Measurements from ENCODE around the gene TOX3.

TOX3 gene

GRCh38 chr16:52451971-52452421 is 94.9 kb downstream of the TOX3 start:
- no peak for DNase-seq (ENCODE audit: low read depth)

GRCh38 chr16:52450916-52451315 is 96.0 kb downstream of the TOX3 start:
- no peak for DNase-seq (ENCODE audit: low read depth)

GRCh38 chr16:52450241-52450640 is 96.7 kb downstream of the TOX3 start:
- DNase-seq (ENCODE audit: low read depth), result no peak

GRCh38 chr16:52446080-52446479 is 100.9 kb downstream of the TOX3 start:
- no peak for DNase-seq (ENCODE audit: low read depth)

- no peak for DNase-seq (ENCODE audit: low read depth)
Measured at GRCh38 chr16:52441886-52442285, 105.1 kb downstream of the TOX3 start.

GRCh38 chr16:52440248-52440647 is 106.7 kb downstream of the TOX3 start:
- DNase-seq (ENCODE audit: low read depth), result no peak

GRCh38 chr16:52439750-52440149 is 107.2 kb downstream of the TOX3 start:
- no peak for DNase-seq (ENCODE audit: low read depth)

- DNase-seq (ENCODE audit: low read depth), result no peak
Measured at GRCh38 chr16:52439171-52439701, 107.7 kb downstream of the TOX3 start.

GRCh38 chr16:52437277-52437670 is 109.7 kb downstream of the TOX3 start:
- DNase-seq (ENCODE audit: low read depth), result no peak

GRCh38 chr16:52436339-52437276 is 110.3 kb downstream of the TOX3 start:
- DNase-seq (ENCODE audit: low read depth), result no peak

GRCh38 chr16:52434224-52434623 is 112.7 kb downstream of the TOX3 start:
- DNase-seq (ENCODE audit: low read depth), result no peak

GRCh38 chr16:52433643-52434042 is 113.3 kb downstream of the TOX3 start:
- DNase-seq (ENCODE audit: low read depth), result no peak

- no peak for DNase-seq (ENCODE audit: low read depth)
Measured at GRCh38 chr16:52424591-52424990, 122.4 kb downstream of the TOX3 start.

GRCh38 chr16:52422307-52422706 is 124.6 kb downstream of the TOX3 start:
- no peak for DNase-seq (ENCODE audit: low read depth)

- no peak for DNase-seq (ENCODE audit: low read depth)
Measured at GRCh38 chr16:52418201-52418600, 128.7 kb downstream of the TOX3 start.

GRCh38 chr16:52416888-52417287 is 130.1 kb downstream of the TOX3 start:
- no peak for DNase-seq (ENCODE audit: low read depth)

GRCh38 chr16:52411011-52411410 is 135.9 kb downstream of the TOX3 start:
- no peak for DNase-seq (ENCODE audit: low read depth)

GRCh38 chr16:52408191-52408845 is 138.6 kb downstream of the TOX3 start:
- no peak for DNase-seq (ENCODE audit: low read depth)

GRCh38 chr16:52407778-52408177 is 139.2 kb downstream of the TOX3 start:
- DNase-seq (ENCODE audit: low read depth), result no peak

GRCh38 chr16:52405441-52405840 is 141.5 kb downstream of the TOX3 start:
- DNase-seq (ENCODE audit: low read depth), result no peak

GRCh38 chr16:52404546-52404945 is 142.4 kb downstream of the TOX3 start:
- DNase-seq (ENCODE audit: low read depth), result no peak

GRCh38 chr16:52399116-52399515 is 147.8 kb downstream of the TOX3 start:
- no peak for DNase-seq (ENCODE audit: low read depth)

- no peak for DNase-seq (ENCODE audit: low read depth)
Measured at GRCh38 chr16:52398491-52398960, 148.4 kb downstream of the TOX3 start.

Measured in activated gamma-delta T cell treated with anti-CD3 and anti-CD28 coated beads, Interleukin-2, amount 50 U/mL, for 16 hours (primary cell).